Motor neuron (in vitro differentiated cells): Measurements from ENCODE around the gene VGLL4. TPM values are rescaled to one million over a fixed set of nuclear protein-coding genes. Genes with fewer than 3 reads are reported as not detected.

ENCODE experiments used
- ATAC-seq, 8 experiments: fragments of 200-7000 bp; cut with Tn5 transposase; replicated peaks in 6 of 8; 2 replicates each; pipeline ENCODE4 v1.8.0; 2021; ENCODE audit warnings: mild to moderate bottlenecking in 8 of 8, moderate library complexity in 8 of 8
- H3K27ac ChIP-seq, 2 donors: fragments of 250-450 bp; sonication (Bioruptor Pico); 2 replicates each; pipeline ENCODE4 v1.9.0; 2021; ENCODE audit warnings: antibody characterized with exemption in 2 of 2, mild to moderate bottlenecking in 2 of 2, moderate library complexity in 1 of 2
- H3K4me1 ChIP-seq, 2 donors: fragments of 250-450 bp; sonication (Bioruptor Pico); replicated peaks in 1 of 2; 2 replicates each; pipeline ENCODE4 v1.6.1; 2021; ENCODE audit warnings: antibody characterized with exemption in 2 of 2, mild to moderate bottlenecking in 2 of 2, moderate library complexity in 1 of 2
- H3K4me3 ChIP-seq, 5 donors: fragments of 250-450 bp; sonication (Bioruptor Pico); 2 replicates each; pipeline ENCODE4 v1.9.0; 2021; ENCODE audit warnings: antibody characterized with exemption in 5 of 5, mild to moderate bottlenecking in 5 of 5, moderate library complexity in 4 of 5
- WGBS, 10 experiments: fragments of 450-650 bp; shearing (Covaris generic); methylation state at CpG; one replicate each; pipeline ENCODE4 v1.0.0; 2022; 5-methylcytosine and 5-hydroxymethylcytosine counted together
- in situ Hi-C, 9 experiments: fragments of 400-800 bp; cut with MboI; loops; one replicate each; pipeline ENCODE4 v1.15.0; 2021; ENCODE audit warnings: low sequenced_read_pairs in 9 of 9, low pct_unique_long_range_greater_than_20kb in 2 of 9; ENCODE audit not compliant: unreplicated experiment in 9 of 9
- total RNA-seq, 8 experiments: library from RNA; unstranded; fragments of 300-600 nt; gene quantifications; 2 replicates each; pipeline versions ENCODE4 v1.2.3 to v1.2.4, GENCODE V29; 2022

Gene VGLL4
- total RNA-seq, 8 experiments from 2014 or later, result 23.6 to 98.2 (median 42.4) TPM

DNA sequence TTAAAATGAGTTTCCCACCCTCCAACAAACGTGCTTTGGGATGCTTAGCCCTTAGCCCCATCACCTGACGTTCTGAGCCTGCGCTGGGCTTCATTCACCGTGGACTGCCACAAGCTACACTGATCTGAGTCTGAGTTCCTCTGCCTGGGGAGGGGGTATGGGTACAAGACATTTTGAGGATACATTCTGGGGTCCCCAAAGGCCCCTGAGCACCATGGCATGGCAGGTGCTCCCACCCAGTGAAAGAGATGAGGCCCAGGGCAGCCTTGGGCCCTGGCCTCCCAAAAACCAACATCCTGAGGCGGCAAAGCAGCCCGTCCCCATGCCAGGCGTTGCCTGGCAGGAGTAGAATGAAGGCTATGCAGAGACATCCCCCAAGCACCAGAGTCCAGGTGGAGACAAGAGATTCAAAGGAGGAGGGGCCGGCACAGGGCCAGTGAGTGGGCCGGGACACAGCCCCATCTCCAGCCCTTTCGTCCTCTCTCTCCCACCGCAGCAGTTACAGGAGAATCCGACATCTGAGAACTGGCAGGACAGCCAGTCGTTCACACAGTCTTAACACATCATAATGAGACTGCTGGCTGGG lies 74.5 kb downstream of the VGLL4 start:
- Histone ChIP-seq H3K4me1 (peaks cover 8 to 11% of the 10 kb centered on the region in 2 donors), H3K4me3 (no peak overlapping the region), H3K27ac (no peak overlapping the region)
- in situ Hi-C loops, result no loop called here
- WGBS, 10 experiments, result 68 to 94% (median 82%) methylated on average over 3 to 10 of the region's 13 CpGs; no CpG with 5 or more reads in 6 of the 10 experiments
- no peak for ATAC-seq

DNA sequence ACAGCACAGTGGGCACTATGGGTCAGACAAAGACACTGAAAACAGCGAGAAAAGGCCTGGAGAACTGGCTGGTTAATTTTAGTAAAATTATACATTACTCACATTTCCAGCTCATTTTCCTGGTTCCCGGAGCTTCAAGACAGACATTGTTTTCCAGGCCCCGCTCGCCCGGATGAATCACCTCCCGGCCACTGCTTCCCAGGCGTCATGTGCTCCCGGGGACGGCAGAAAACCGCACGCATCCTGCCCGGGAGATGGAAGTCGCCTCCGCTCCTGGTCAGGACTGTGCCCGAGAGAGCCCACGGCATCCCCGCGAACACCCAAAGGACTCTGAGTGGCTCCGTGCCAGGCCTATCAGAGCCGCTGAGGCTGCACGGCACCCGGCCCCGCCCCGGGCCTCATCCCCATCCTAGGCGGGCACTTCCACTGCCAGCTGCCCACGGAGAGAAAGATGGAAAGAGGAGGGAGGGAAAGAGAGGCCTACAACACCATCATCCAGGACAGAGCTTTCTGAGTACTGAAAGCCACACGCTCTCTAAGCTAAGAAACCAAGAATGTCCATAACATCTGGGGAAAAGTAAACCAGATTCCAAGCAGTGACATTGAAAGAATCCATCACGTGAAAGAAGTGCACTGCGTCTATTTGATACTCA lies 75.1 kb downstream of the VGLL4 start:
- no peak overlapping the region for H3K27ac ChIP-seq
- in situ Hi-C loops, result no loop called here
- no peak overlapping the region for H3K4me3 ChIP-seq
- WGBS, 10 experiments, result 0 to 100% (median 88%) methylated on average over 1 to 13 of the region's 29 CpGs; no CpG with 5 or more reads in 3 of the 10 experiments
- ATAC-seq, result peak; percentile 20 to 91 (median 50)
- H3K4me1 ChIP-seq, result peaks cover 8 to 11% of the 10 kb centered on the region in 2 donors

DNA sequence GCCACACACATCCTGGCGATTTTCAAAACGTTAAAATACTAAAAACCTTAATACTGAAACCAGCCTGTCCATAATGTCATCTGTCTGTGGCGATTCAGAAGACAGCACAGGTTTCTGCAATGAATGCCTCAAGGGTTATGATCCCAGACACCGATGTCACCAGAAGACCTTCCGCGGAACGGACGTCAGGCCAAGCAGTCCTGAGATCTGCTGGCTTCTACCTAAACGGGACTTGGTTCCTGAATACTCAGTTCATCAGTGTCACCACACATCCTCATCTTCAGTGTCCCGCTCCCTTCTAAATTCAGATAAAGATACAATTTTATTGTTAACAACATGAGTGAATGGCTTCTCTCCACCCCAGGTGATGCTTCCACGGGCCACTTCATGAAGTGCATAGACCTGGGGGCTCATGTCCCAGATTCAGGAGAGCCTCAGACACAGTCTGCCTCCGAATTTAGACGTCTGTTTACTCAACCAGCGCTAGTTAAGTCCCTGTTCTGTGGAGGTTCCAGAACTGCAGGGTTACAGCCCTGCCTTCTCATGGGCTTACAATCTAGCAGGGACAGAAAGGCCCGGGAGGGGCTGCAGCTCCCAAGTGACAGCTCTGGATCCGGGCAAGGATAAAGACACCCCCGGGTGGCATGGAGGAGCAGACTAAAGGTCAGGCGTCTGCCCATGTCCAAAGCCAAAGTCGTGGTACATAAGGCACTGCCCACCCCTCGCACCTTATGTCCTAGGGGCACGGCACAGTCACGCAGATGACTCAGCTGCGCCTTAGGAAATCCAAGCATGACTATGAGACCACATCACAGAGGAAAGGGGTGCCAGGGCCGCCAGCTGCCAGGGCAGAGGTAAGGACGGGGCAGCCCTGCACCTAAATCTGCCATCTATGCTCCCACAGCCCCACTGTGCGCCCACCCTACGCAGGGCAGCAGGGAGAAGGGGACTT lies 75.9 kb downstream of the VGLL4 start:
- in situ Hi-C loops, result no loop called here
- peak in 2 of 8 experiments; percentile 54 to 67 for ATAC-seq
- Histone ChIP-seq H3K4me3 (no peak overlapping the region), H3K27ac (no peak overlapping the region), H3K4me1 (peaks cover 8 to 11% of the 10 kb centered on the region in 2 donors)
- WGBS, 10 experiments, result 78 to 98% (median 92%) methylated on average over 1 to 11 of the region's 27 CpGs

DNA sequence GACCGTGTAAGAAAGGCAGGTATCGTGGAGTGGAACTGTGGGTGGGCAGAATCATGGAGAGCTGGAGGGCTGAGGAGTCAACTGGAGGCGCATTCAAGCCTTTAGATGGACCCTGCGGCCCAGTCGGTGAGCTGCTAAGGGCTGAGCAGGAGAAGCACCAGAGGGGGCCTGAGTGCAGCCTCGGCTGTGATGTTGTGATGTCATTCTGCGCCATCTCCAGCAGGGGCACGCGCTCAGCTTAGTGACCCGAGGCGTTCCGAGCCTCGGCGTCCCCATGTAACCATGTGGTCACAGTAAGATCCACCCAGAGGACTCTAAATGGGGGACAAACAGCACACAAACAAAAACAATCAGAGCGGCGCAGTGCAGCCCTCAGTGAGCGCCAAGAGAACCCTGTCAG lies 76.8 kb downstream of the VGLL4 start:
- WGBS, 10 experiments, result 80 to 100% (median 96%) methylated on average over 1 to 14 of the region's 17 CpGs; no CpG with 5 or more reads in 1 of the 10 experiments
- ATAC-seq, result no peak
- H3K4me3 ChIP-seq, result no peak overlapping the region
- in situ Hi-C loops, result no loop called here
- peaks cover 8 to 11% of the 10 kb centered on the region in 2 donors for H3K4me1 ChIP-seq
- H3K27ac ChIP-seq, result no peak overlapping the region

DNA sequence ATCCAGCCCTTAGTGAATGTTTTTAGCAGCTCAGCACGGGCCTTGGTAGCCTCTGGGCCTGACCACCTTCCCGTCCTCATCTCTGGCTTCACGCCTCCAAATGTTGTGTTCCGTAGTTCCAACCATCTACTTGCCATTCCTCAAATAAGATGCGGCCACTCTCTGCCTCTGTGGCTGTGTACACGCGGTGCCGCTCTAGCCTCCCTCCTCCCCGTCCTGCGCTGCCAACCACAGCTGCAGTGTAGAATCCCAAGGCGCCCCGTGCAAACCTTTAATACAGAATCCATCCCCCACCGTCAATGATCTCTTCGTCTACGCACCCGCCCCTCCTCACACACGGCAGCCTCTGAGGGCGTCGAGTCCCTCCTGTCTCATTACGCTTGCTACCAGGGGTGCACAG lies 77.2 kb downstream of the VGLL4 start:
- no peak overlapping the region for H3K27ac ChIP-seq
- WGBS, 10 experiments, result 95 to 100% (median 100%) methylated on average over 1 to 19 of the region's 20 CpGs; no CpG with 5 or more reads in 1 of the 10 experiments
- peaks cover 13 to 15% of the 10 kb centered on the region in 2 donors for H3K4me1 ChIP-seq
- ATAC-seq, result no peak
- in situ Hi-C loops, result no loop called here
- no peak overlapping the region for H3K4me3 ChIP-seq

DNA sequence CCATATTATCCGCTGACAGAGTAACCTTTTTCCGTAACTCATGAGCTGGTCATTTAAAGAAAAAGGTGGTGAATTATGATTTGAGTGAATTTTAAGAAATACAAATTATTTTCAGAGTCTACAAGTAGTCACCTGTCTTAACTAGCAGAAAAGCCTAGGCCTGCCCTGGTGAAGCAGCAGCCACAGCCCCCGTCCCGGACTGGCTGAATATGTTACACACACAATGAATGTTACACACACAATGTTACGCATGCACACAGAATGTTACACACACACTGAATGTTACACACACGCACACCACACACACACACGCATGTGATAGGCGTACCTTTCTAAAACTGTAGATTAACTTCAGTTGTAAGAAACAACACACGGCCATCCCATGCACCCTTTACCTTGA lies 77.8 kb downstream of the VGLL4 start:
- H3K27ac ChIP-seq, result no peak overlapping the region
- H3K4me3 ChIP-seq, result no peak overlapping the region
- ATAC-seq, result no peak
- peaks cover 18 to 20% of the 10 kb centered on the region in 2 donors for H3K4me1 ChIP-seq
- WGBS, 10 experiments, result 75 to 100% (median 97%) methylated on average over 2 to 9 of the region's 9 CpGs; no CpG with 5 or more reads in 1 of the 10 experiments
- in situ Hi-C loops, result no loop called here

DNA sequence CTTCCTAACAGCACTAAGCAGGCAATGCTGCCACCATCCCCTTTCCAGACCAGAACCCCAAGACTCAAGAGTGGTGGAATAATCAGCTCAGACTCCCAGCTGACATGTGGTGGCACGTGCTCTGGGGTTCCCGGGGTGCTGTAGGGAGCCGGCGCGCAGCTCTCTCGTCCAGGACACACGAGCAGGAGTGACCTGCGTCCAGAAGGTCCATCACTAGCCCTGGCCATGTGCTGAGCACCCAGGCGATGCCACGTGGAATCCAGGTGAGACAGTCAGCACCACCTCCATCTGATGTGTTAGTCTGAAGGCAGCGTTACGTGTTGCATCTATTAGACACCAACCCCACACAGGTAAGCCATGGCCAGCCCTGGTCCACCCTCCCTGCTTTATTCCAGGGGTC lies 78.2 kb downstream of the VGLL4 start:
- no peak overlapping the region for H3K4me3 ChIP-seq
- peaks cover 17 to 20% of the 10 kb centered on the region in 2 donors for H3K4me1 ChIP-seq
- in situ Hi-C loops, result no loop called here
- ATAC-seq, result no peak
- 90 to 100% (median 100%) methylated on average over 1 to 9 of the region's 12 CpGs; no CpG with 5 or more reads in 3 of the 10 experiments for WGBS, 10 experiments
- no peak overlapping the region for H3K27ac ChIP-seq

DNA sequence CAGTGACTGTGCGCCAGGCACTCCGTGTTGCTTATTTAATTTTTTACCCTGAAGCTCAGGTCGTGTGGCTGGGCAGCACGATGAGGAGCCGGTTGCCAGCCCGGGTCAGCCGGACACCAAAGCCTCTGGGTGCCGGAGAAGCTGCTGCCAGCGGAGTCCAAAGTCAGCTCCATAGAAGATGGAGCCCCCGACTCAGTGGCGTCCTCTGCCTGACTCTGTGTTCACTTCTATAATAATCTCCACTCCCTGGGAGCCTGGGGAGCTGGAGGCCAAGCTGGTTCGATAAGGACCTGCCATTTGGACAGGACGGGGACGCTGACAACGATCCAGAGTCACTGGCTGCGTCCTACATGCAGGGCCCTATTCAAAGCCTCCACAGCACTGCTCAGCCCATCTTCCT lies 78.6 kb downstream of the VGLL4 start:
- in situ Hi-C loops, result no loop called here
- no peak for ATAC-seq
- WGBS, 10 experiments, result 80 to 100% (median 94%) methylated on average over 1 to 8 of the region's 16 CpGs; no CpG with 5 or more reads in 7 of the 10 experiments
- H3K4me3 ChIP-seq, result no peak overlapping the region
- H3K4me1 ChIP-seq, result peaks cover 13 to 19% of the 10 kb centered on the region in 2 donors
- no peak overlapping the region for H3K27ac ChIP-seq

DNA sequence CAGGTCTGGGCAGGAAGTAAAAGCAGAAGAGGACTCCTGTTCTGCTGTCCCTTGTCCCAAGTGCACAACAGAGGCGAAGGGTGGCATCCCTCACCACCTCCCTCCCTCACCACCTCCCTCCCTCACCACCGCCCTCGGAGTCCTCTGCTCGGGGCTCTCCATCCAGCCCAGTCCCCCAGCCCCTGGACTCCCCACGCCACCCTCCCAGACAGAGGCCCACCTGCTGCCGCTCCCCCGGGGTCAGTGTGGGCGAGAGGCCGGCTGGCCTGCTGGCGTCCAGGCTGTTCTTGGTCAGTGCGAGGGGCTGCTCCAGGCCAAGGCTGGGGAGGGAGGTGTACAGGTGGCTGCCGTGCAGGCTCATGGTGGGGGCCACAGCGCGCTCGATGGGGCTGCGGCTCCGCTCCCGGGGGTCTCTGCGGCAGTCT lies 79.1 kb downstream of the VGLL4 start:
- Histone ChIP-seq H3K4me3 (no peak overlapping the region), H3K27ac (no peak overlapping the region), H3K4me1 (peaks cover 9 to 19% of the 10 kb centered on the region in 2 donors)
- ATAC-seq, result no peak
- WGBS, 10 experiments, result 100% methylated on average over 1 of the region's 19 CpGs; no CpG with 5 or more reads in 9 of the 10 experiments
- in situ Hi-C loops, result no loop called here

DNA sequence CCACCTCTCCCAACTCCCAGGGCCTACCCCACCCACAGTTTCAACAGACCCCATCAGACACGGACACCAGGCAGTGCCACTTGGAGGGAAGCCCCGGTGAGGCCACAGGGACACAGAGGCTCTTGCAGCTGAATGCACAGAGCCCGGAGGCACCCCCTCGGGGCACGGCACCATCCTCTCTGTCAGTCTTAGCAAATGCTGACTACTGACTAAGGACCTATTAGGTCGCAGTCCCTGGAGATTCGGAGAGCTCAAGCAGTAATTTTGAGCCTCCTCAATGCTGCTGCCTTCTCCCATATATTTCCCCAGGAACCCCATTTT lies 79.9 kb downstream of the VGLL4 start:
- WGBS, 10 experiments, result 80 to 100% (median 93%) methylated on average over 1 to 4 of the region's 7 CpGs; no CpG with 5 or more reads in 6 of the 10 experiments
- in situ Hi-C loops, result no loop called here

DNA sequence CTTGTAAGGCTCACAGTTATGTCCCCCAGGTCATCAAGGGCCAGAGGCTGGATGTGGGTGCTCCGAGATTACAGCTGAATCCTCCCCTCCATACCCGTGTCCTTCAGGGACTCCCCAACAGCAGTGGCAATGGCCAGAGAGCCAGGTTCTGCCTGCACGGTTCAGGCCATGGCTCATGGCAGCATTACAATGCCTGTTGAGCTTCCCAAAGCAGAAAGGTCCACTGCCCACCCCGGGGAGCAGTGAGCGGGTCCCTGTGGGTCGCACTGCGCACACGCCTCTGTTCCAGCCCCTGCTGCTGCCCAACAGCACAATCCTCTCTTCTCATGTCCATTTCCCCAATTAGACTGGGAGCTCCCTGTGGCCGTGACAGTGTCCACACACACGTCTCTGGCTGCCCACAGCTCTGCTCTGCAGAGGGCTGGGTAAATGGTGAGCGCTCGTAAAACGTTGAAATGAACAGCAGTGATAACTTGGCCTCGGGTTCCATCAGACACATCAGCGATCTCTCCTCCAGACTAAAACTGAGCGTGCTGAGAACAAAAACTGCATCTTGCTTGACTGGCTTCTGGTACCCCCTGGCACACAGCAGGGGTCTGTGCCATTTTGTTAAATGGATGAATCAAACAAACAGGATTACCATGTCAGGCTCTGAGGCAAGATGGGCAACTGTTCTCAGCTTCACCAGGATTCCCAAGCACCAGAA lies 80.4 kb downstream of the VGLL4 start:
- 50 to 94% (median 89%) methylated on average over 2 to 9 of the region's 16 CpGs; no CpG with 5 or more reads in 5 of the 10 experiments for WGBS, 10 experiments
- Histone ChIP-seq H3K4me1 (peaks cover 13 to 24% of the 10 kb centered on the region in 2 donors), H3K4me3 (no peak overlapping the region), H3K27ac (no peak overlapping the region)
- in situ Hi-C loops, result no loop called here
- ATAC-seq, result no peak

More for the DNA sequence above, 79.9 kb downstream of the VGLL4 start:
- no peak for ATAC-seq
- Histone ChIP-seq H3K4me1 (peaks cover 9 to 19% of the 10 kb centered on the region in 2 donors), H3K27ac (no peak overlapping the region), H3K4me3 (no peak overlapping the region)

DNA sequence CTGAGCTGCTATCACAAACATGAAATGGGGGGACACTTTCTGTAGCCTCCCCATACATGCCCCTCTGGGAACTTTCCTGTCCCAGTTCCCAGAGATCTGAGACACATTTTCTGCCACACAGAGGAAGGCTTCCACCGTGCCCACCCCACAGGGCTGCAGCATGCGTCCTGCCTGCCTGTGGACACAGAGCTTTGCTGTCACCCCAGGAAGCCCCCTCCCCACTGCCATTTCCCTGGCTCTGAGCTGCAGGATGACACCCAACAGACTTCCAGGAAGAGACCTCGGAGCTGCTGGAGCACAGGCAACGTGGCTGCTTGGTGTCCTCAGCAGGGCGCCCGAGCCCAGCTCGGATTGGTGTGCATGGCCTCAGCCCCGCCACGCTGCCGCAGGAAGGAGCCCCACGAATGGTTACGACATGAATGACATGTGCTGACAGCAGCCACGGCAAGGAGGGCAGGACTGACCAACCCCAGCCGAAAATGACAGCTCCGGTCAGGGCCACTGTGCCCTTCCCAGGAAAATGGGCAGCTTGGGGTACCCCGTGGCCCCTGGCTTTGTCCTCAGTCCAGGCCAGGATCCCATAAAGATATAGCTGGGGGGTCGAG lies 81.3 kb downstream of the VGLL4 start:
- no peak overlapping the region for H3K4me3 ChIP-seq
- H3K4me1 ChIP-seq, result peaks cover 22 to 33% of the 10 kb centered on the region in 2 donors
- WGBS, 10 experiments, result 60 to 94% (median 84%) methylated on average over 1 to 9 of the region's 17 CpGs; no CpG with 5 or more reads in 4 of the 10 experiments
- H3K27ac ChIP-seq, result peak overlapping the region in 1 of 2 donors; percentile 34
- ATAC-seq, result no peak
- in situ Hi-C loops, result no loop called here
